ENCODE results near the gene TGFBRAP1.

Gene TGFBRAP1

GRCh38 chr2:105368759-105369408 is 39.3 kb upstream of the TGFBRAP1 start:
- DNase-seq (ENCODE audit: extremely low read depth, low read depth): no peak
- H3K4me3 ChIP-seq (replicated peaks; ENCODE audit: low read depth, low read length): no peak overlapping the region
- no peak for TF ChIP-seq CTCF (IDR thresholded peaks at IDR 0.05; ENCODE audit: low read depth, low read length, missing control alignments)

- TF ChIP-seq CTCF (IDR thresholded peaks at IDR 0.05; ENCODE audit: low read depth, low read length, missing control alignments): no peak
- H3K4me3 ChIP-seq (replicated peaks; ENCODE audit: low read depth, low read length): no peak overlapping the region
- no peak for DNase-seq (ENCODE audit: extremely low read depth, low read depth)
These were observed 35.7 kb upstream of the TGFBRAP1 start for GRCh38 chr2:105365206-105365605.

DNA sequence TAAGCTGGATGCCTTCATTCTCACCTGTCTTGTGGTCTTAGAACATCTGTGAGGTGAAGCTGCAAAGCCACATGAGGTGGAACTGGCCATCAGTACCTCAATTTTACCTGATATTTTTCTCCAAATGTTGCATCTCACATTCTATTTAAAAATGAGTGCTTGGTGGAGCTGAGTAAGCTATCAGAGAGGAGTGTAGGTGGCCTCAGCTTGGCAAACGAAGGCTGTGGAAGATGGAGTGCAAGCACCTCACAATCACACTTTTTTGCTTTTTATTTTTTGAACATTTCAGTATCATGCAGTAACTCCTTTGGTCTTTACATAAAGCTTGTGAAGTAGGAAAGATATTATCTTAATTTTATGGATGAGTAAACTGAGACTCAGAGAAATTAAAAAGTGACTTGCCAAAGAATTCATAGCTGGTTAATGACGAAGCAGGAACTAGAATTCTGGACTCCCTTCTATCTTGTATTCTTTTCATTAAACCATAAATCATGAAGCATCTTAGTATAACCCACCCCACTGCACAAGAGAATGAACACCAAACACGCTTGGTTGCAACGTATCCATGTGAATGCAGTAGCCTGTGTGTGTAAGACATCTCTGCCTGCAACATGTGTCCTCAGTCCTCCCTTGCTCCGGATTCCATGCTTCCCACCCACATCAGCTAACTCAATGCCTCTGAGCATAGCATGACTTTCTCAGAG is 35.1 kb upstream of the TGFBRAP1 start:
- no peak for DNase-seq (ENCODE audit: extremely low read depth, low read depth)
- no peak for TF ChIP-seq CTCF (IDR thresholded peaks at IDR 0.05; ENCODE audit: low read depth, low read length, missing control alignments)

DNA sequence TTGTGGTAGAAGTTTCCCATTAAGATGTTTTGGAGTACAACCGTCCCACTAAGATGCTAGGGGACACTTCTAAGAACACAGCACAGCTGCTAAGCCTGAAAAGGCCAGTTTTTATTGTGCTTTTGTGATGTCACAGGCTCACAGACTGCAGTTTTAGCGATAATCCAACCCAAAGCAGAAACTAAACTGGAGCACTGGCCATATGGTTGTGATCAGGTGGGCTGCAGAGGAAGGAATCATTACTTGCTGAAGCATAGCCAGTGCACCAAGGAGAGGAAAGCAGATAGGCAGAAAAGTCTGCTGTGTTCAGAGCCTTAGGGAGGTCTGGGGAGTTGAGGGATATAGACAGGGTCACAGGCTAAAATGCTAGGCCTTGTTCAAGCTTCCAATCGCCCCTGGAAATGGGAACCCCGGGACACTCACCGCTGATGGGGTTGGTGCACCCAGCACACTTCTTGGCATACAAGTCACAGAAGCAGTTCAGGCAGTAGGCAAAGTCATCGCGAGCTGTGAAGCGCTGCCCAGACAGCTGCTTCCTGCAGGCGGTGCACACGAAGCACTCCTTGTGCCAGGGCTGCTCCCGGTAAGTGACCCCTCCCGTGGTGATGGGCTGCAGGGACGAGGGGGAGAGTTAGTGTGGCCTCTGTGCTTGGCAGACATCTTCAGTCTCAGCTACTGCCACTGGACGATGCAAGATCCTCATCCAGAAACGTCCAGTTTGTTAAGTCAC is 33.5 kb upstream of the TGFBRAP1 start:
- TF ChIP-seq CTCF (IDR thresholded peaks at IDR 0.05; ENCODE audit: low read depth, low read length, missing control alignments): no peak
- DNase-seq (ENCODE audit: extremely low read depth, low read depth): no peak
- H3K4me3 ChIP-seq (replicated peaks; ENCODE audit: low read depth, low read length): no peak overlapping the region

More for the DNA sequence above, 35.1 kb upstream of the TGFBRAP1 start:
- no peak overlapping the region for H3K4me3 ChIP-seq (replicated peaks; ENCODE audit: low read depth, low read length)

GRCh38 chr2:105361102-105361889 is 31.8 kb upstream of the TGFBRAP1 start:
- DNase-seq (ENCODE audit: extremely low read depth, low read depth): no peak
- TF ChIP-seq CTCF (IDR thresholded peaks at IDR 0.05; ENCODE audit: low read depth, low read length, missing control alignments): no peak
- H3K4me3 ChIP-seq (replicated peaks; ENCODE audit: low read depth, low read length): no peak overlapping the region

DNA sequence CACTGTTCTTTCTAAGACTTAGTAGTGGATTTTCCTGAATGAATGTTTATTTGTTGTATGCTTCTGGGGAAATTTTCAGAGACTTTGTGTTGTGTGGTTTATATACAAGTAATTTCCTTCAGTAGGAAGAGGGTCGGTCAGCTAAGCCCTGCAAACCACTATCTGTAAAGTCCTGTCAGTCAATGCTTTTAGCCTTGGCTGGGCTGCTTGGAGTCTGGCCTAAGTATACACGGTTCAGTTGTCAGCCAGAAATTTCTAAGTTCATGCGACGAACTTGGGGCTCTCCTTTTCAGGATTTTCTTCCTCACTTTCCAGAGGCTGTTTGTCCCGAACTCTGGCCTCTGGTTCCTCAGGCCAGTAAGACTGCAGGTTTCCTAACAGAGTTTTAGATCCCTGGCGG is 29.1 kb upstream of the TGFBRAP1 start:
- no peak for DNase-seq (ENCODE audit: extremely low read depth, low read depth)
- no peak for TF ChIP-seq CTCF (IDR thresholded peaks at IDR 0.05; ENCODE audit: low read depth, low read length, missing control alignments)
- H3K4me3 ChIP-seq (replicated peaks; ENCODE audit: low read depth, low read length): no peak overlapping the region
